GM19452 (cell line): ENCODE data around the gene CDCA3.

Source experiments
- ATAC-seq: cut with Tn5 transposase; IDR thresholded peaks from one replicate; pipeline ENCODE4 v1.9.1; 2021; ENCODE audit not compliant: unreplicated experiment

The CDCA3 gene

GRCh38 chr12:6834873-6835272 is 16.2 kb downstream of the CDCA3 start:
- ATAC-seq, result no peak

GRCh38 chr12:6834254-6834653 is 16.8 kb downstream of the CDCA3 start:
- ATAC-seq, result no peak

DNA sequence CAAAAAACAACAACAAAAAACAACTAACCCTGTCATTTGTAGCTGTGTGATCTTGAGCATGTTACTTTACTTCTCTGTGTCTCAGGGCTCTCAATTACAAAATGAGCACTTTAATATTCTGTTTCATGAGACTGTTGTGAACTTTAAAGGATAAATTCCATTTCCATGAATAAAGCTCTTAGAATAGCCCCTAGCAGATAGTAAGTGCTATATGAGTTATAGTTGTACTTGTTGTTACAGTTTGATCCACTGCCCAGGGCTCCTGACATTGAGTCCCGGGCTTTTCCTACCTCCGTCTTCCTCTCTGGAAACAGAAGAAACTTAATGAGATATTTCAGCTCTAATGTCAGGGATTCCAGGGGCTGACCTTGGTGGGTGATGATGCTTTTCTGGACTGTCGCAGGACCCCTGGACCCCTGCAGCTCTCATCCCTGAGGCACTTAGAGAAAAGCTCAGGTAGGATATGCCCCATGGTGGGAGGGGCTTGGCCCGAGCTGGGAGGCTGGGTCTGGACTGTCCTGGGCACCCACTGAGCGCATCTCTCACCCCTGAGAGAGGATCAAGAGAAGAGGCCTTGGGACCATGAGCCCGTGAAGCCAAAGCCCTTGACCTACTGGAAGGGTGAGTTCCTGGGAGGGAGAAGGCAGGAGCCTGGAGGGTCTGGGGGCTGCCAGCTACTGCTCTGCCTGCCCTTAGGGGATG is 17.7 kb downstream of the CDCA3 start:
- ATAC-seq, result no peak

GRCh38 chr12:6832125-6832524 is 19.0 kb downstream of the CDCA3 start:
- no peak for ATAC-seq

DNA sequence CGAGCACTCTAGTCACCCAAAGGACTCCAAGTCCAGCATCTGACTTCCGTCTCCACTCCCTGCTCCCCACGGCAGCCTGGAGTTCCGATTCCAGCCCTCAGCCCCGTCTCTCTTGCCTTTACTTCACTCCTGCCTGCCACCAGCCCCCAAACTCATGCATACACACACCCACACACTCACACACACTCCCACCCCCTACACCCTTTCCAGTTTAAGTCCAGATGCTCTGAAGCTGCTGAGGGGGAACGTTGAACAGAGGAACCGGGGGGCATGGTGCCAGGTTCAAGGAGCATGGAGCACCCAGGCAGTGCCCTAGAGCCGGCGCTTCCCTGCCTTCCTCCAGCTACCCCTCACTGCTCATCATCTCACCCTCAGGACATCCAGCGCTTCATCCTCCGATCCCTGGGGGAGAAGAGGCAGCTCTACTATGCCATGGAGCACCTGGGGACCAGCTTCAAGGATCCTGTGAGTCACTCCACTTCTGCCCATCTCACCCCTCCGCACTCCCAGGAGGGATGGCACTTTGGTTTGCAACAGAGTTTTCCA is 19.6 kb downstream of the CDCA3 start:
- no peak for ATAC-seq

DNA sequence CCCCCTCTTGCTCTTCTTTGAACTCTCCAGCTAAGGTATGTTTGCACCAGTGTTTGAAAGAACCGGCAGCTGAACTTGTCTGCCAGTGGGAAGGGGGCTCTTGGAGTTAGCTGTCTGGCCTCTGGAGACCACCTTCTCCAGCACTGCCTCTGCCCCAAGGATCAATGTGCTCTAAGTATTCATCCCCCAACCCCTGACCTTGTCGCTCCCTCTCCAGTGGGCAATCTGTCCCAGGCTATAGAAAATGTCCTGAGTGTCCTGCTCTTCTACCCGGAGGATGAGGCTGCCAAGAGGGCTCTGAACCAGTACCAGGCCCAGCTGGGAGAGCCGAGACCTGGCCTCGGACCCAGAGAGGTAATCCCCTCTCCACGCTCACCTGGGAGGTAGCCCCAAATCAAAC is 20.1 kb downstream of the CDCA3 start:
- no peak for ATAC-seq

GRCh38 chr12:6830286-6830890 is 20.7 kb downstream of the CDCA3 start:
- no peak for ATAC-seq

DNA sequence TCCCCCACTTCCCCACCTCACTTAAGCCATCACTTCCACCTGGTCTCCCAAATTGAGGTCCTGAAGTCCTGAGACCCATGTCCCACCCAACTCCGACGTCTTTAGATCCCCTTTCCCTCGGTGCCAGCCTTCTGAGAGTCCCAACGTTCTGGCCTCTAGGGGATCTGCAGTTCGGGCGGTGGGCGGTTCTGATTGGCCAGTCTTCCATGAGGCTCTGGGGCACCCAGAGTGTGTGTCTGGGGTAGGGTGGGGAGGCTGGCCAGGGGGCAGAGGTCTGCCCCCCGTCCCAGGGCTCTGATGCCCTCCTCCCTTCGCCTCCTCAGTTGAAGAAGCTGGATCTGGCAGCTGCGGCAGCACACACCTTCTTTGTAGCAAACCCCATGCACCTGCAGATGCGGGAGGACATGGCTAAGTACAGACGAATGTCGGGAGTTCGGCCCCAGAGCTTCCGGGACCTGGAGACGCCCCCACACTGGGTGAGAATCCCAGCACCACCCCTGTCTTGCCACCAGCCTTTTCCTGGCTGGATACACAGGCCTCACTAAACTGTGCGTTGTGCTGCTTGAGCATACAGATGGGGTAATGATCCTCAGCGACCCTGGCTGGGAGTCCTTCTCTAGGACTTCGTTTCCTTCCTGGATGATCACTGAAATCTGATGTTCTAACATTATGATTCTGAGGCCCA is 21.4 kb downstream of the CDCA3 start:
- no peak for ATAC-seq

- no peak for ATAC-seq
These were observed 22.1 kb downstream of the CDCA3 start for GRCh38 chr12:6828781-6829535.

- ATAC-seq, result no peak
These were observed 22.9 kb downstream of the CDCA3 start, which contains the start of gene P3H3 for GRCh38 chr12:6827982-6828780. TSS of gene P3H3 (plus strand) at chr12:6828407. CDS start at chr12:6828441, 34 bp downstream.

DNA sequence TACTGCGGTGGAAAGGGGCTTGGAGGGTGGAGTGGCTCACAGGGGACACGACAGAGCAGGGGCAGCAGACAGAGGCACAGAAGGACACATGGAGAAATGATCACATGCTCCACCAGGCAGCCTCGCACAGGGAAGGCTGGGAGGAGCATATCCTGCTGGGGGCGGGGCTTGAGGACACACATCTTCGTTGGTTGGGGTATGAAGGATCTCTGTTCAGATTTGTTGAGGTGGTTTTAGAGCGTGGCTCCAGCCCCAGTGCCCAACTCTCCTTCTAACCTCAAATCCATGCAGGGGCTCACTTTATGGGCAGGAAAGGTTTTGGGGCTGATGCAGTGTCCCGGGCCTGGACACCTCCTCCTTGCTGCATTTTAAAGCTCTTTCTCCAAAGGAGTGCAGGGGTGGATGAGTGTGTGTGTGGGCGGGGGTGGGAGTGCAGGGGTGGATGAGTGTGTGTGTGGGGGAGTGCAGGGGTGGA is 23.6 kb downstream of the CDCA3 start:
- no peak for ATAC-seq

GRCh38 chr12:6826734-6827436 is 24.2 kb downstream of the CDCA3 start:
- ATAC-seq, result no peak

GRCh38 chr12:6826125-6826733 is 24.9 kb downstream of the CDCA3 start:
- no peak for ATAC-seq

- no peak for ATAC-seq
These were observed 25.5 kb downstream of the CDCA3 start for GRCh38 chr12:6825398-6826124.

DNA sequence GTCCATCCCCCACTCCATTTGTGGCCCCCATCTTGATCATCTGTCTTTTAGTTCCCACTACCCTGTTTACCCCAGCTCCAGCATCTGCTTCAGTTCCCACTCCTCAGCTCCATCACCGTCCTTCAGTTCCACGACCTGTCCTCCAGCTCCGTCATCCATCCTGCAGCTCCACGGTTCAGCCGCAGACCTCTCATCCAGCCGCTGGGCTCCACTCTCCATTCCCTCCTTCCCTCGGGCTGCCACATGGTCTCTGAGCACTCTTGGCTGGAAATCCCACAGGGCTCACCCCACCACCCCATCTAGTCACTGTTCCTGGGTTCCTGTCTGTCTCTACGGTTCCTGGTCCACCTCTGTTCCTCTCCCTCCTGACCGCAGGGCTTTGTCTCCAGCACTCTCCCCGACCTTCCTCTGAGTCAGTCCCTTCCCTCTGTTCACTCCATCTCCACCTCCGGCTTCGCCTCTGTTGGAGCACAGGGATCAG is 26.1 kb downstream of the CDCA3 start:
- ATAC-seq, result no peak

DNA sequence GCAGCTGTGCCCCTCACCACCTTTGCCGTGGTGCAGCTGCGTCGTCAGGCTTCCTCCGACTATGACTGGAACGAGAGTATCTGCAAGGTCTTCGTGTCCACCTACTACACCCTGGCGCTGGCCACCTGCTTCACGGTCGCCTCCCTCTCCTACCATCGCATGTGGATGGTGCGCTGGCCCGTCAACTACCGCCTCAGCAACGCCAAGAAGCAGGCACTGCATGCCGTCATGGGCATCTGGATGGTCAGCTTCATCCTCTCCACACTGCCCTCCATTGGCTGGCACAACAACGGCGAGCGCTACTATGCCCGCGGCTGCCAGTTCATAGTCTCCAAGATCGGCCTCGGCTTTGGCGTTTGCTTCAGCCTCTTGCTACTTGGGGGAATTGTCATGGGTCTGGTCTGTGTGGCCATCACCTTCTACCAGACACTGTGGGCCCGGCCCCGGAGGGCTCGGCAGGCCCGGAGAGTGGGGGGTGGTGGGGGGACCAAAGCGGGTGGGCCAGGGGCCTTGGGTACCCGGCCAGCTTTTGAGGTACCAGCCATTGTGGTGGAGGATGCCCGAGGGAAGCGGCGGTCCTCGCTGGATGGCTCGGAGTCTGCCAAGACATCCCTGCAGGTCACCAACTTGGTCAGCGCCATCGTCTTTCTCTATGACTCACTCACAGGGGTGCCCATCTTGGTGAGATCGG is 26.9 kb downstream of the CDCA3 start:
- ATAC-seq, result no peak

DNA sequence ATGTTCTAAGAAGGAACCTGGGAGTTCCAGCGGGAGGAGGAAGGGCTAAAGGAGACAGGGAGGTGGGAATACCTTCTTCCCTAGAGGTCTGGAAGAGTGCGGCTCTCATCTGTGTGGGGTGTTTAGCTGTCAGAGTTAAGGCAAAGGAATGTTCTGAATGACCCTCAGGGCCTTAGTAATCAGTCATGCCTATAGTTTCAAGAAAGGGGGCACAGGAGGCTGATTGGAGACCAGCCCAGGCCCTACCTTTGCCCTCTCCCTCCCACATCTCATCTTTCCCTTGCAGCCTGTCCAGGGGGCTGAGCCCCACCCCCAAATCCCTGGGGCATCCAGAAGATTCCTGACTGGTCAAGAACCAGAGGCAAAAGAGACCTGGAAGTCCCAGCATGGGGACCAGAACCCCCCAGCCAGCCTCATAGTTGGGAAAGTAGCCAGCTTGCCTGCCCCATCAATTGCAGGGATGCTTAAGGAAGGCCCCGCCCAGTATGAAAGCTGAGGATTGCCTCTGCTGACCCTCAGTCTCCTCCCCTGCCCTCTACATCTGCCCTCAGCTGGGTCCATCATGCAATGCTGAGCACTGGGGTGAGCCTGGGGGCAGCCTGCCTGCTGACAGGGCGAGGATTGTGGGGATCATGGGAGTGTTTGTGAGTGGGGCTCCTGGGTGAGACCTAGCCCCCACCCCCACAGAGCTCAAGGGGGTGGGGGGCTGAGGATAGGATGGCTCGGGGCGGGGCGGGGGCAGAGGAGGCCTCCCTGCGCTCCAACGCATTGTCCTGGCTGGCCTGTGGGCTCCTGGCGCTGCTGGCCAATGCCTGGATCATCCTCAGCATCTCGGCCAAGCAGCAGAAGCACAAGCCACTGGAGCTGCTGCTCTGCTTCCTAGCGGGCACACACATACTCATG is 27.7 kb downstream of the CDCA3 start:
- ATAC-seq, result no peak
